Right atrium auricular region (tissue), 2 donors: Measurements from ENCODE around the gene SLC2A8. TPM values are rescaled to one million over a fixed set of nuclear protein-coding genes. Genes with fewer than 3 reads are reported as not detected.

Experiments used
- DNase-seq: peaks from one replicate; pipeline ENCODE4 v3.0.0-alpha.2; 2019; ENCODE audit warnings: low spot score
- H3K27ac ChIP-seq, 2 donors: fragments of 200-600 bp; sonication (generic); 1 replicate in 1 of 2; 2 replicates in 1 of 2; pipeline ENCODE4 v1.5.1; 2016 to 2019
- H3K27me3 ChIP-seq, 2 donors: fragments of 200-600 bp; sonication (generic); one replicate each; pipeline versions ENCODE4 v1.5.1 to v1.6.0; 2017 to 2019
- H3K36me3 ChIP-seq: fragments of 200-600 bp; sonication (generic); one replicate; pipeline ENCODE4 v1.5.1; 2016
- H3K4me1 ChIP-seq, 2 donors: fragments of 200-600 bp; sonication (generic); one replicate each; pipeline versions ENCODE4 v1.5.1 to v1.6.0; 2017 to 2019
- H3K4me3 ChIP-seq, 2 donors: fragments of 200-600 bp; sonication (generic); 1 replicate in 1 of 2; 2 replicates in 1 of 2; pipeline ENCODE4 v1.5.1; 2017 to 2019; ENCODE audit warnings: mild to moderate bottlenecking in 1 of 2, moderate library complexity in 1 of 2
- H3K9me3 ChIP-seq, 2 donors: fragments of 200-600 bp; sonication (generic); one replicate each; pipeline ENCODE4 v1.5.1; 2019
- CTCF ChIP-seq, 2 donors: fragments of 200-600 bp; sonication (generic); IDR thresholded peaks; one replicate each; pipeline ENCODE4 v1.5.1; 2019; ENCODE audit warnings: antibody characterized with exemption in 2 of 2
- total RNA-seq, 2 donors: library from RNA; depleted of rRNA; stranded (reverse); fragments of >200 nt; gene quantifications; one replicate each; pipeline ENCODE4 v1.1.0, GENCODE V29; 2016

The SLC2A8 gene
- total RNA-seq, 2 donors from 2014 or later: 19.2 to 19.8 TPM

DNA sequence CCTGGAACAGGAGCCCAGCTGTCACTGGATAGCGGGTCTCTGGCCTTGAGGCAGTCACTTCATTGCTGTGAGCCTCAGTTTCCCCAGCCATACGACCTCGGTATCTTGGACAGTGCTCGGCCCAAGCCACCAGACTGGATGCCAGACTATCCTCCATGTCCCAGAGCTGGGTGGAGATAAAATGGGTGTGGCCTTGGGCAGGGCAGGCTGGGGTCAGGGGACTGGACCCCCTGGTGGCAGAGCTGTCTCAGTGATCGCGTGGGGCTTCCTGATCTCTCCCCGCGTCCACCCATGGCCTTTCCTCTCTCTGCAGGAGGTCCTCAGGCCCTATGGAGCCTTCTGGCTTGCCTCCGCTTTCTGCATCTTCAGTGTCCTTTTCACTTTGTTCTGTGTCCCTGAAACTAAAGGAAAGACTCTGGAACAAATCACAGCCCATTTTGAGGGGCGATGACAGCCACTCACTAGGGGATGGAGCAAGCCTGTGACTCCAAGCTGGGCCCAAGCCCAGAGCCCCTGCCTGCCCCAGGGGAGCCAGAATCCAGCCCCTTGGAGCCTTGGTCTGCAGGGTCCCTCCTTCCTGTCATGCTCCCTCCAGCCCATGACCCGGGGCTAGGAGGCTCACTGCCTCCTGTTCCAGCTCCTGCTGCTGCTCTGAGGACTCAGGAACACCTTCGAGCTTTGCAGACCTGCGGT lies 10.0 kb downstream of the SLC2A8 start:
- TF ChIP-seq CTCF (IDR thresholded peaks at IDR 0.05): no peak
- Histone ChIP-seq H3K4me1 (peaks cover 0 to 16% of the 10 kb centered on the region in 2 donors), H3K27ac (peak overlapping the region in 1 of 2 donors; percentile 27), H3K36me3 (peaks cover 21% of the 10 kb centered on the region), H3K9me3 (no peaks in the 10 kb centered on the region), H3K4me3 (no peak overlapping the region), H3K27me3 (no peaks in the 10 kb centered on the region)
- DNase-seq: no peak

- Histone ChIP-seq H3K36me3 (peaks cover 21% of the 10 kb centered on the region), H3K27ac (peak overlapping the region in 1 of 2 donors; percentile 27), H3K4me3 (no peak overlapping the region), H3K27me3 (no peaks in the 10 kb centered on the region), H3K9me3 (no peaks in the 10 kb centered on the region), H3K4me1 (peaks cover 0 to 16% of the 10 kb centered on the region in 2 donors)
- no peak for DNase-seq
- TF ChIP-seq CTCF (IDR thresholded peaks at IDR 0.05): no peak
These were observed 10.5 kb downstream of the SLC2A8 start for GRCh38 chr9:127407492-127407843.

- Histone ChIP-seq H3K36me3 (no peaks in the 10 kb centered on the region), H3K4me3 (no peak overlapping the region), H3K27ac (no peak overlapping the region), H3K4me1 (peaks cover 0 to 16% of the 10 kb centered on the region in 2 donors), H3K27me3 (no peaks in the 10 kb centered on the region), H3K9me3 (no peaks in the 10 kb centered on the region)
- DNase-seq: no peak
- TF ChIP-seq CTCF (IDR thresholded peaks at IDR 0.05): no peak
These were observed 14.2 kb downstream of the SLC2A8 start for GRCh38 chr9:127411122-127411521.

GRCh38 chr9:127415141-127415540 lies 18.2 kb downstream of the SLC2A8 start:
- TF ChIP-seq CTCF (IDR thresholded peaks at IDR 0.05): no peak
- no peaks in the 10 kb centered on the region for H3K9me3 ChIP-seq
- no peaks in the 10 kb centered on the region for H3K4me1 ChIP-seq
- no peak overlapping the region for H3K27ac ChIP-seq
- no peak for DNase-seq
- no peak overlapping the region for H3K4me3 ChIP-seq
- no peaks in the 10 kb centered on the region for H3K36me3 ChIP-seq
- no peaks in the 10 kb centered on the region for H3K27me3 ChIP-seq

DNA sequence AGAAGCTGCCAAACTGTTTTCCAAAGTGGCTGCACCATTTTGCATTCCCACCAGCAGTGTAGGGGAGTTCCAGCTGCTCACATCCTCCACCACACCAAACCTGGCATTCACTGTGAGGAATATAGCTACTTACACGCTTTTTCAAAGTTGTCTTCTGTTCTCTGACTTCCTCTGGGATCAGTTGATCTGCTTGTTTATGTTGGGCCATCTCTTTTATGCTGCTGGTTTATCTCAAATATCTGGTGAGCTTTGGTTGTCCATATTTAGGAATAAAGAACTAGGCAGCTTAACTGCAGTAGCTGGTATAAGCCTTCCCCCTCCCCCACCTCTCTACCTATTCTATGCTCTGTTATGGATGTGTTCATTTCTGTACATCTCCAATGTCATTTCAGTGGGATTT lies 18.7 kb downstream of the SLC2A8 start:
- Histone ChIP-seq H3K9me3 (no peaks in the 10 kb centered on the region), H3K27ac (no peak overlapping the region), H3K36me3 (no peaks in the 10 kb centered on the region), H3K4me3 (no peak overlapping the region), H3K4me1 (no peaks in the 10 kb centered on the region), H3K27me3 (no peaks in the 10 kb centered on the region)
- TF ChIP-seq CTCF (IDR thresholded peaks at IDR 0.05): no peak
- DNase-seq: no peak
